IMR-90 (cell line): ENCODE data around the gene SMARCA2. TPM values are rescaled to one million over a fixed set of nuclear protein-coding genes. Genes with fewer than 3 reads are reported as not detected.
A peak's percentile ranks its signal among the peaks of the same experiment; 100 is the strongest.

Source experiments
- ATAC-seq: fragments of 200-7000 bp; cut with Tn5 transposase; 2 replicates; pipeline ENCODE4 v1.9.1; 2020; ENCODE audit warnings: low read depth, mild to moderate bottlenecking, moderate library complexity
- BruUV-seq: library from RNA; stranded (reverse); fragments of 400-500 nt; replicated peaks from 2 replicates; lab custom pipeline; 2021; lab: Mats Ljungman, UMichigan
- CTCF ChIA-PET: fragments of 300-600 bp; formaldehyde crosslinking; extraction: SDS; loops from one replicate; lab custom pipeline; 2021; ENCODE audit warnings: antibody characterized with exemption; lab: Yijun Ruan, JAX
- POLR2A ChIA-PET: fragments of 300-600 bp; sonication (Branson Sonifier 250); formaldehyde crosslinking; loops from one replicate; lab custom pipeline; 2022; ENCODE audit warnings: antibody characterized with exemption; ENCODE audit not compliant: unreplicated experiment; lab: Charles Lee
- DNase-seq: peaks from one replicate; pipeline ENCODE4 v3.0.0; 2013
- H2AFZ ChIP-seq: replicated peaks from 2 replicates; pipeline ENCODE3; 2013; ENCODE audit warnings: low read length, mild to moderate bottlenecking; ENCODE audit not compliant: poor library complexity
- H2AK5ac ChIP-seq: 2 replicates; pipeline ENCODE4 v1.6.1; 2013; ENCODE audit warnings: low read depth, low read length, inconsistent platforms
- H2AK9ac ChIP-seq: replicated peaks from 2 replicates; pipeline ENCODE3; 2013; ENCODE audit warnings: mild to moderate bottlenecking, low read depth, low read length, moderate library complexity; ENCODE audit not compliant: poor library complexity
- H2BK120ac ChIP-seq: 2 replicates; pipeline ENCODE4 v1.6.1; 2013; ENCODE audit warnings: low read depth, low read length, inconsistent platforms
- H2BK15ac ChIP-seq: 3 replicates; pipeline ENCODE4 v1.6.1; 2013; ENCODE audit warnings: low read depth, low read length, inconsistent platforms
- H2BK20ac ChIP-seq: 2 replicates; pipeline ENCODE4 v1.6.1; 2013; ENCODE audit warnings: low read depth, mild to moderate bottlenecking, inconsistent platforms, low read length, moderate library complexity
- H2BK5ac ChIP-seq: 2 replicates; pipeline ENCODE4 v1.6.1; 2013; ENCODE audit warnings: mild to moderate bottlenecking, low read depth, low read length, inconsistent platforms; ENCODE audit not compliant: poor library complexity, severe bottlenecking
- H3K14ac ChIP-seq: replicated peaks from 2 replicates; pipeline ENCODE4 v1.6.1; 2013; ENCODE audit warnings: low read depth, low read length, inconsistent platforms
- H3K18ac ChIP-seq: 2 replicates; pipeline ENCODE4 v1.6.1; 2013; ENCODE audit warnings: low read depth, low read length, control low read depth
- H3K23ac ChIP-seq: 2 replicates; pipeline ENCODE4 v1.6.1; 2013; ENCODE audit warnings: low read depth, low read length, inconsistent platforms
- H3K27ac ChIP-seq: 2 replicates; pipeline ENCODE4 v1.5.1; 2013; ENCODE audit warnings: mild to moderate bottlenecking, control low read depth, low read length; ENCODE audit not compliant: insufficient read depth
- H3K27me3 ChIP-seq: 2 replicates; pipeline ENCODE4 v1.6.1; 2013; ENCODE audit warnings: low read length; ENCODE audit not compliant: control insufficient read depth, insufficient read depth
- H3K36me3 ChIP-seq: 2 replicates; pipeline ENCODE4 v1.6.1; 2013; ENCODE audit warnings: low read length, mixed read lengths; ENCODE audit not compliant: control insufficient read depth, insufficient read depth
- H3K4ac ChIP-seq: 2 replicates; pipeline ENCODE4 v1.6.1; 2013; ENCODE audit warnings: low read depth, low read length, inconsistent platforms
- H3K4me1 ChIP-seq: 2 replicates; pipeline ENCODE4 v1.6.1; 2013; ENCODE audit warnings: low read length, mixed read lengths; ENCODE audit not compliant: control insufficient read depth, insufficient read depth
- H3K4me2 ChIP-seq: 2 replicates; pipeline ENCODE4 v1.6.1; 2013; ENCODE audit warnings: low read depth, mild to moderate bottlenecking, control low read depth, low read length, moderate library complexity
- H3K4me3 ChIP-seq: 2 replicates; pipeline ENCODE4 v1.5.1; 2013; ENCODE audit warnings: low read depth, mild to moderate bottlenecking, control low read depth, low read length, moderate library complexity; ENCODE audit not compliant: insufficient read depth
- H3K56ac ChIP-seq: 2 replicates; pipeline ENCODE4 v1.6.1; 2013; ENCODE audit warnings: low read length, inconsistent platforms; ENCODE audit not compliant: insufficient read depth; ENCODE audit errors: extremely low read depth
- H3K79me1 ChIP-seq, 2 experiments: 2 replicates each; pipeline ENCODE4 v1.6.1; 2013; ENCODE audit warnings: low read length in 2 of 2, inconsistent platforms in 1 of 2, low read depth in 1 of 2
- H3K9ac ChIP-seq: 2 replicates; pipeline ENCODE4 v1.6.1; 2013; ENCODE audit warnings: low read depth, low read length, control low read depth
- H3K9me1 ChIP-seq: 2 replicates; pipeline ENCODE4 v1.6.1; 2013; ENCODE audit warnings: low read length, inconsistent platforms; ENCODE audit not compliant: insufficient read depth
- H3K9me3 ChIP-seq: 2 replicates; pipeline ENCODE4 v1.6.1; 2013; ENCODE audit warnings: low read length; ENCODE audit not compliant: control insufficient read depth, insufficient read depth
- H4K20me1 ChIP-seq: 2 replicates; pipeline ENCODE4 v1.6.1; 2013; ENCODE audit warnings: low read length, inconsistent platforms; ENCODE audit not compliant: insufficient read depth
- H4K5ac ChIP-seq: 2 replicates; pipeline ENCODE4 v1.6.1; 2013; ENCODE audit warnings: mild to moderate bottlenecking, low read depth, low read length, control low read depth
- H4K8ac ChIP-seq, 2 experiments: 2 replicates each; pipeline ENCODE4 v1.6.1; 2013; ENCODE audit warnings: low read depth in 2 of 2, low read length in 2 of 2, control low read depth in 1 of 2, inconsistent platforms in 1 of 2
- H4K91ac ChIP-seq: 2 replicates; pipeline ENCODE4 v1.6.1; 2013; ENCODE audit warnings: low read depth, low read length, inconsistent platforms; ENCODE audit not compliant: insufficient read depth
- CEBPB ChIP-seq: IDR thresholded peaks from 2 replicates; pipeline ENCODE4 v1.6.1; 2012; ENCODE audit warnings: low read depth, low read length, improper control_type of control experiment
- CHD1 ChIP-seq: IDR thresholded peaks from 2 replicates; pipeline ENCODE4 v1.6.1; 2012; ENCODE audit warnings: low read depth, low read length, improper control_type of control experiment
- FOS ChIP-seq: fragments of 150-350 bp; IDR thresholded peaks from 2 replicates; pipeline ENCODE4 v1.6.1; 2016; ENCODE audit warnings: low read depth, low read length
- MAFK ChIP-seq: IDR thresholded peaks from 2 replicates; pipeline ENCODE4 v1.6.1; 2012; ENCODE audit warnings: low read depth, low read length, improper control_type of control experiment
- MAZ ChIP-seq: IDR thresholded peaks from 2 replicates; pipeline ENCODE4 v1.6.1; 2012; ENCODE audit warnings: low read depth, mild to moderate bottlenecking, low read length, improper control_type of control experiment, moderate library complexity, borderline replicate concordance
- MXI1 ChIP-seq: IDR thresholded peaks from 2 replicates; pipeline ENCODE4 v1.6.1; 2012; ENCODE audit warnings: low read depth, mild to moderate bottlenecking, low read length, moderate library complexity, borderline replicate concordance
- NFE2L2 ChIP-seq: fragments of 150-350 bp; IDR thresholded peaks from 2 replicates; pipeline ENCODE4 v1.6.1; 2016; ENCODE audit warnings: low read depth, mild to moderate bottlenecking, low read length
- POLR2A ChIP-seq: IDR thresholded peaks from 2 replicates; pipeline ENCODE4 v1.6.1; 2012; ENCODE audit warnings: mild to moderate bottlenecking, low read depth, low read length
- RAD21 ChIP-seq: IDR thresholded peaks from 2 replicates; pipeline ENCODE4 v1.6.1; 2012; ENCODE audit warnings: low read length, improper control_type of control experiment
- RCOR1 ChIP-seq: IDR thresholded peaks from 2 replicates; pipeline ENCODE4 v1.6.1; 2012; ENCODE audit warnings: mild to moderate bottlenecking, low read length, improper control_type of control experiment; ENCODE audit not compliant: insufficient replicate concordance
- RFX5 ChIP-seq: IDR thresholded peaks from 2 replicates; pipeline ENCODE4 v1.8.0; 2012; ENCODE audit warnings: low read depth, mild to moderate bottlenecking, low read length, moderate library complexity
- SMC3 ChIP-seq: fragments of 150-350 bp; IDR thresholded peaks from 2 replicates; pipeline ENCODE4 v1.6.1; 2016; ENCODE audit warnings: low read depth, mild to moderate bottlenecking, antibody characterized with exemption, low read length, moderate library complexity
- WGBS, 2 experiments: methylation state at CpG; one replicate each; pipeline versions ENCODE4 v1.1.5 to v1.1.7; 2013; ENCODE audit warnings: missing lambda C conversion rate in 2 of 2; ENCODE audit not compliant: insufficient read length in 1 of 2; ENCODE audit errors: extremely low coverage in 2 of 2; 5-methylcytosine and 5-hydroxymethylcytosine counted together
- dilution Hi-C: fragments of 300-500 bp; cut with HindIII; formaldehyde crosslinking; loops from one replicate; pipeline ENCODE4 v1.14.3; 2018; ENCODE audit warnings: low sequenced_read_pairs; ENCODE audit not compliant: unreplicated experiment
- in situ Hi-C: fragments of 300-500 bp; cut with MboI; formaldehyde crosslinking; loops from 3 replicates; pipeline ENCODE4 v1.14.3; 2019; ENCODE audit warnings: low sequenced_read_pairs, inconsistent platforms, mixed read lengths
- intact Hi-C: fragments of 100-400 bp; cut with micrococcal nuclease; formaldehyde crosslinking; loops from 2 replicates; pipeline ENCODE4 v1.10.0; 2022
- polyA plus RNA-seq, 3 experiments: library from polyadenylated mRNA; depleted of rRNA; stranded (reverse); fragments of >200 nt; gene quantifications; 2 replicates each; pipeline ENCODE4 v1.2.3, GENCODE V29; 2012; ENCODE audit warnings: low replicate concordance in 1 of 3
- total RNA-seq: library from RNA; depleted of rRNA; stranded (reverse); fragments of >200 nt; gene quantifications from 2 replicates; pipeline ENCODE4 v1.2.3, GENCODE V29; 2012
- TF ChIP-seq, protein P1 (sequence below): fragments of 150-350 bp; IDR thresholded peaks from 2 replicates; pipeline ENCODE4 v1.6.1; 2017; ENCODE audit warnings: mild to moderate bottlenecking, antibody characterized with exemption, low read length, low read depth
- TF ChIP-seq, protein P2 (sequence below): conservative IDR thresholded peaks from 2 replicates; pipeline ENCODE4 v1.5.1; 2012; ENCODE audit warnings: mild to moderate bottlenecking, low read depth, low read length, improper control_type of control experiment

The SMARCA2 gene
- total and polyA plus RNA-seq, 2 of the 4 experiments (the other 2 are of a cell fraction), result 25.3 to 26.7 TPM

DNA sequence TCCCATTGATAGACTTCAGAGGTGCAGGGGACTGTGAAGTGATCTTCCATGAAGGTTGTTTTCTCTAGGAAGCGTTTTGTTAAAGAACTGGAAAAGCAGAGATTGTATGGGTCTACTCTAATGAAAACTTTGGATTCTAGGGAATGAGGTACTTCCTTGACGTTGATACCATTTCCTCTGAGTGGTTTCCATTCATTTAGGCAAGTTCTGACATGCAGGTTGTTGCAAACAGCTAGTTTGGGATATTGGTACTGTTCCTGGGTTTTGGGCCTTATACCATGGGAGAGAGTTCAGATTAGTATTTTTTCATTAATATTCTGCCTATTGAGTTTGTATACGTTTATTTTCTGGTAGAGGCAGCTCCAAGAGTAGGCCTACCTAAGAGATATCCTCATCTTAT, 25.7 kb downstream of the SMARCA2 start (continued):
- no peak for TF ChIP-seq CEBPB
- no peak for TF ChIP-seq MAFK
- no peak for TF ChIP-seq RFX5

DNA sequence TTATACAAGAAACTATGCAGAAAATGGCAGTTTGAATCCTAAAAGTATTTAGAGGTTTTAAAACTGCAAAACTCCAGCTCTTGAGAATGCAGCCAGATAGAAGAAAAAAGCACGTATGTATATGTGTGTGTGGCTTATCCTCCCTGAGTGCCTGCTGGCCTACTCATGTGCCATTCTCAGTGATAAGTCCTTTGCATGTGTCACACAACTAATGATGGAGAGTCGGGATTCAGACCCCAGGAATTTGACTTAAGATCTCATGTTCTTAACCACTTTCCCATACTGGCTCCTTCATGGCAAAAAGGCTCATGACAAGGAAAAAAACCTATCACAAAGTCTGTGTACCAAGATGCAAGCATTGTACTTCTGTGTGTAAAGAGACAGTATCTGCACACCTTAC, 26.6 kb downstream of the SMARCA2 start:
- no peak overlapping the region for H3K14ac ChIP-seq
- ChIA-PET CTCF (no interaction called here), POLR2A (no interaction called here)
- H4K91ac ChIP-seq, result no peak overlapping the region
- H4K8ac ChIP-seq, result no peak overlapping the region
- H3K27me3 ChIP-seq, result no peaks in the 10 kb centered on the region
- no peak overlapping the region for H2AK5ac ChIP-seq
- no CpG with 5 or more reads among the region's 2 CpGs for WGBS, 2 experiments
- no peak overlapping the region for H2BK20ac ChIP-seq
- no peak overlapping the region for H3K27ac ChIP-seq
- no peaks in the 10 kb centered on the region for H3K9me3 ChIP-seq
- no peak overlapping the region for H4K5ac ChIP-seq
- H3K9ac ChIP-seq, result no peak overlapping the region
- no peak overlapping the region for H3K56ac ChIP-seq
- in situ Hi-C loops (no loop called here), dilution Hi-C loops (no loop called here), intact Hi-C loops (no loop called here)
- H3K9me1 ChIP-seq, result no peaks in the 10 kb centered on the region
- peaks cover 14% of the 10 kb centered on the region; the same call in 1 of the 2 replicates for H3K36me3 ChIP-seq
- no peak overlapping the region for H2BK120ac ChIP-seq
- peaks cover 0 to 3% of the 10 kb centered on the region in 2 experiments; a peak in 2 of 4 replicates for H3K79me1 ChIP-seq
- no peak overlapping the region for H2AK9ac ChIP-seq
- ATAC-seq (no peak), DNase-seq (peak; percentile 52)
- no peak overlapping the region for H2BK5ac ChIP-seq
- H3K4me1 ChIP-seq, result no peaks in the 10 kb centered on the region
- H2BK15ac ChIP-seq, result no peak overlapping the region
- no TSS peak for BruUV-seq
- H3K4ac ChIP-seq, result no peak overlapping the region
- H3K4me2 ChIP-seq, result no peak overlapping the region
- no peak overlapping the region for H2AFZ ChIP-seq
- no peak overlapping the region for H3K23ac ChIP-seq
- no peak overlapping the region for H3K4me3 ChIP-seq
- no peak overlapping the region for H3K18ac ChIP-seq
- H4K20me1 ChIP-seq, result no peaks in the 10 kb centered on the region
- TF ChIP-seq, protein P1, sequence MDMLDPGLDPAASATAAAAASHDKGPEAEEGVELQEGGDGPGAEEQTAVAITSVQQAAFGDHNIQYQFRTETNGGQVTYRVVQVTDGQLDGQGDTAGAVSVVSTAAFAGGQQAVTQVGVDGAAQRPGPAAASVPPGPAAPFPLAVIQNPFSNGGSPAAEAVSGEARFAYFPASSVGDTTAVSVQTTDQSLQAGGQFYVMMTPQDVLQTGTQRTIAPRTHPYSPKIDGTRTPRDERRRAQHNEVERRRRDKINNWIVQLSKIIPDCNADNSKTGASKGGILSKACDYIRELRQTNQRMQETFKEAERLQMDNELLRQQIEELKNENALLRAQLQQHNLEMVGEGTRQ, result no peak
- no peak for TF ChIP-seq RFX5
- no peak for TF ChIP-seq RAD21
- no peak for TF ChIP-seq POLR2A
- no peak for TF ChIP-seq FOS
- TF ChIP-seq, protein P2, sequence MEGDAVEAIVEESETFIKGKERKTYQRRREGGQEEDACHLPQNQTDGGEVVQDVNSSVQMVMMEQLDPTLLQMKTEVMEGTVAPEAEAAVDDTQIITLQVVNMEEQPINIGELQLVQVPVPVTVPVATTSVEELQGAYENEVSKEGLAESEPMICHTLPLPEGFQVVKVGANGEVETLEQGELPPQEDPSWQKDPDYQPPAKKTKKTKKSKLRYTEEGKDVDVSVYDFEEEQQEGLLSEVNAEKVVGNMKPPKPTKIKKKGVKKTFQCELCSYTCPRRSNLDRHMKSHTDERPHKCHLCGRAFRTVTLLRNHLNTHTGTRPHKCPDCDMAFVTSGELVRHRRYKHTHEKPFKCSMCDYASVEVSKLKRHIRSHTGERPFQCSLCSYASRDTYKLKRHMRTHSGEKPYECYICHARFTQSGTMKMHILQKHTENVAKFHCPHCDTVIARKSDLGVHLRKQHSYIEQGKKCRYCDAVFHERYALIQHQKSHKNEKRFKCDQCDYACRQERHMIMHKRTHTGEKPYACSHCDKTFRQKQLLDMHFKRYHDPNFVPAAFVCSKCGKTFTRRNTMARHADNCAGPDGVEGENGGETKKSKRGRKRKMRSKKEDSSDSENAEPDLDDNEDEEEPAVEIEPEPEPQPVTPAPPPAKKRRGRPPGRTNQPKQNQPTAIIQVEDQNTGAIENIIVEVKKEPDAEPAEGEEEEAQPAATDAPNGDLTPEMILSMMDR, result no peak
- TF ChIP-seq CEBPB, result no peak
- TF ChIP-seq MXI1, result no peak
- TF ChIP-seq MAFK, result no peak
- no peak for TF ChIP-seq SMC3
- TF ChIP-seq NFE2L2, result no peak
- no peak for TF ChIP-seq MAZ
- no peak for TF ChIP-seq CHD1
- no peak for TF ChIP-seq RCOR1
